Transverse colon (tissue), 4 donors: ENCODE results near the gene MTHFSD. TPM values are rescaled to one million over a fixed set of nuclear protein-coding genes. Genes with fewer than 3 reads are reported as not detected.

ENCODE experiments used
- DNase-seq: peaks from one replicate; pipeline ENCODE4 v3.0.0-alpha.2; 2019
- H3K27ac ChIP-seq, 4 donors: fragments of 200-600 bp; sonication (generic); 2 replicates each; pipeline ENCODE4 v1.5.1; 2016 to 2018; ENCODE audit warnings: inconsistent platforms in 4 of 4
- H3K27me3 ChIP-seq: fragments of 200-600 bp; sonication (generic); 2 replicates; pipeline ENCODE4 v1.5.1; 2017; ENCODE audit warnings: inconsistent platforms
- H3K36me3 ChIP-seq, 4 donors: fragments of 200-600 bp; sonication (generic); 2 replicates each; pipeline ENCODE4 v1.5.1; 2017 to 2019; ENCODE audit warnings: inconsistent platforms in 4 of 4
- H3K4me1 ChIP-seq, 4 donors: fragments of 200-600 bp; sonication (generic); 2 replicates each; pipeline ENCODE4 v1.5.1; 2017 to 2020; ENCODE audit warnings: inconsistent platforms in 4 of 4
- H3K4me3 ChIP-seq, 4 donors: fragments of 200-600 bp; sonication (generic); 1 replicate in 1 of 4; 2 replicates in 3 of 4; pipeline versions ENCODE4 v1.5.1 to v1.6.1; 2017 to 2019; ENCODE audit warnings: inconsistent platforms in 4 of 4
- H3K9me3 ChIP-seq, 2 donors: fragments of 200-600 bp; sonication (generic); 2 replicates each; pipeline ENCODE4 v1.5.1; 2017 to 2019; ENCODE audit warnings: inconsistent platforms in 2 of 2
- EP300 ChIP-seq: sonication (generic); formaldehyde crosslinking; IDR thresholded peaks from one replicate; pipeline ENCODE4 v1.6.1; 2017; ENCODE audit warnings: antibody characterized with exemption, low read depth
- POLR2A ChIP-seq: fragments of 450-650 bp; IDR thresholded peaks from one replicate; pipeline ENCODE4 v1.6.1; 2016; ENCODE audit warnings: antibody characterized with exemption, mild to moderate bottlenecking, moderate library complexity
- POLR2AphosphoS5 ChIP-seq, 3 donors: sonication (generic); formaldehyde crosslinking; IDR thresholded peaks; one replicate each; pipeline ENCODE4 v1.6.1; 2016; ENCODE audit warnings: antibody characterized with exemption in 3 of 3
- WGBS, 2 donors: methylation state at CpG; one replicate each; pipeline ENCODE4 v1.1.5; 2018; ENCODE audit warnings: low coverage in 1 of 2; 5-methylcytosine and 5-hydroxymethylcytosine counted together
- in situ Hi-C, 4 donors: fragments of 200-750 bp; cut with MboI; loops; one replicate each; pipeline versions ENCODE4 v1.15.0 to v1.15.1; 2017; ENCODE audit warnings: low sequenced_read_pairs in 3 of 4, low pct_ligation_motif_present in 1 of 4, low pct_unique_long_range_greater_than_20kb in 1 of 4
- intact Hi-C: fragments of 100-400 bp; cut with DNase I; formaldehyde crosslinking; loops from one replicate; pipeline ENCODE4 v1.15.1; 2023; ENCODE audit warnings: low total_unique reads
- total RNA-seq, 4 donors: library from RNA; depleted of rRNA; stranded (reverse); fragments of >200 nt; gene quantifications; one replicate each; pipeline ENCODE4 v1.1.0, GENCODE V29; 2016
- TF ChIP-seq, protein P1 (sequence below), 5 experiments: fragments of 200-600 bp in 3 of 5; fragments of 450-650 bp in 2 of 5; sonication (generic) in 3 of 5; IDR thresholded peaks; 1 replicate in 2 of 5; 2 replicates in 3 of 5; pipeline ENCODE4 v1.5.1; 2016 to 2017; ENCODE audit warnings: antibody characterized with exemption in 5 of 5, inconsistent platforms in 3 of 5, mild to moderate bottlenecking in 2 of 5, moderate library complexity in 1 of 5

The MTHFSD gene
- total RNA-seq, 4 donors from 2014 or later = 25.4 to 51.1 (median 30.0) TPM

GRCh38 chr16:86554599-86554916 lies 477 bp downstream of the MTHFSD start:
- intact Hi-C loops = no loop called here
- peak overlapping the region; percentile 76 to 96 (median 84) for H3K4me3 ChIP-seq
- peaks cover 0 to 5% (median 0%) of the 10 kb centered on the region in 4 donors for H3K36me3 ChIP-seq
- WGBS, 2 donors = 5% methylated on average over 10 of the region's 10 CpGs; no CpG with 5 or more reads in 1 of the 2 donors
- peak overlapping the region; percentile 86 to 95 (median 88) for H3K27ac ChIP-seq
- no peak for TF ChIP-seq POLR2A
- no peak for TF ChIP-seq POLR2AphosphoS5 (IDR thresholded peaks at IDR 0.05)
- TF ChIP-seq EP300 = no peak
- TF ChIP-seq, protein P1, sequence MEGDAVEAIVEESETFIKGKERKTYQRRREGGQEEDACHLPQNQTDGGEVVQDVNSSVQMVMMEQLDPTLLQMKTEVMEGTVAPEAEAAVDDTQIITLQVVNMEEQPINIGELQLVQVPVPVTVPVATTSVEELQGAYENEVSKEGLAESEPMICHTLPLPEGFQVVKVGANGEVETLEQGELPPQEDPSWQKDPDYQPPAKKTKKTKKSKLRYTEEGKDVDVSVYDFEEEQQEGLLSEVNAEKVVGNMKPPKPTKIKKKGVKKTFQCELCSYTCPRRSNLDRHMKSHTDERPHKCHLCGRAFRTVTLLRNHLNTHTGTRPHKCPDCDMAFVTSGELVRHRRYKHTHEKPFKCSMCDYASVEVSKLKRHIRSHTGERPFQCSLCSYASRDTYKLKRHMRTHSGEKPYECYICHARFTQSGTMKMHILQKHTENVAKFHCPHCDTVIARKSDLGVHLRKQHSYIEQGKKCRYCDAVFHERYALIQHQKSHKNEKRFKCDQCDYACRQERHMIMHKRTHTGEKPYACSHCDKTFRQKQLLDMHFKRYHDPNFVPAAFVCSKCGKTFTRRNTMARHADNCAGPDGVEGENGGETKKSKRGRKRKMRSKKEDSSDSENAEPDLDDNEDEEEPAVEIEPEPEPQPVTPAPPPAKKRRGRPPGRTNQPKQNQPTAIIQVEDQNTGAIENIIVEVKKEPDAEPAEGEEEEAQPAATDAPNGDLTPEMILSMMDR (IDR thresholded peaks at IDR 0.05) = no peak
- in situ Hi-C loops = loop anchor here in 1 of 4 donors (10.0 to 25.0 kb wide), 2 partner anchors 520 to 733 kb away; no protein-coding TSS in a partner anchor
- no peaks in the 10 kb centered on the region for H3K9me3 ChIP-seq
- H3K4me1 ChIP-seq = peaks cover 4 to 16% (median 12%) of the 10 kb centered on the region in 4 donors
- peaks cover 8% of the 10 kb centered on the region for H3K27me3 ChIP-seq
- DNase-seq = no peak

DNA sequence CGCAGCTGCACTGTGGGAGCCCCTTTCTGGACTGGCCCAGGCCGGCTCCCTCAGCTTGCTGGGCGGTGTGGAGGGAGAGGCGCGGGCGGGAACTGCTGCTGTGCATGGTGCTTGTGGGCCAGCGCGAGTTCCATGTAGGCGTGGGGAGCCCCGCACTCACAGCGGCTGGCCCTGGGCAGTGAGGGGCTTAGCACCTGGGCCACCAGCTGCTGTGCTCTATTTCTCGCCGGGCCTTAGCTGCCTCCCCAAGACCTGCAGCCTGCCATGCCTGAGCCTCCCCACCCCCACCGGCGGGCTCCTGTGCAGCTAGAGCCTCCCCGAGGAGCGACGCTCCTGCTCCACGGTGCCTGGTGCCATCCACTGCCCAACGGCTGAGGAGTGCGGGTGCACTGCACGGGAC lies 1.7 kb downstream of the MTHFSD start:
- Histone ChIP-seq H3K27ac (no peak overlapping the region), H3K4me1 (peaks cover 4 to 16% (median 12%) of the 10 kb centered on the region in 4 donors), H3K4me3 (no peak overlapping the region), H3K9me3 (no peaks in the 10 kb centered on the region), H3K36me3 (peaks cover 0 to 9% (median under 1%) of the 10 kb centered on the region in 4 donors), H3K27me3 (peaks cover 8% of the 10 kb centered on the region)
- intact Hi-C loops = no loop called here
- TF ChIP-seq EP300 (no peak), POLR2AphosphoS5 (IDR thresholded peaks at IDR 0.05) (no peak), POLR2A (no peak)
- TF ChIP-seq, protein P1 (IDR thresholded peaks at IDR 0.05) = no peak
- DNase-seq = no peak
- in situ Hi-C loops = loop anchor here in 1 of 4 donors (10.0 to 25.0 kb wide), 2 partner anchors 521 to 734 kb away; no protein-coding TSS in a partner anchor
- WGBS, 2 donors = 97% methylated on average over 16 of the region's 22 CpGs; no CpG with 5 or more reads in 1 of the 2 donors

GRCh38 chr16:86550281-86550680 lies 4.8 kb downstream of the MTHFSD start:
- H3K4me3 ChIP-seq = no peak overlapping the region
- peaks cover 0 to 10% (median 7%) of the 10 kb centered on the region in 4 donors for H3K4me1 ChIP-seq
- no peak for TF ChIP-seq POLR2A
- TF ChIP-seq, protein P1 (IDR thresholded peaks at IDR 0.05) = no peak
- no peak for TF ChIP-seq EP300
- TF ChIP-seq POLR2AphosphoS5 (IDR thresholded peaks at IDR 0.05) = no peak
- peaks cover 0 to 9% (median 4%) of the 10 kb centered on the region in 4 donors for H3K36me3 ChIP-seq
- H3K27me3 ChIP-seq = no peaks in the 10 kb centered on the region
- no peak for DNase-seq
- WGBS, 2 donors = 99% methylated on average over 5 of the region's 5 CpGs; no CpG with 5 or more reads in 1 of the 2 donors
- intact Hi-C loops = no loop called here
- H3K9me3 ChIP-seq = no peaks in the 10 kb centered on the region
- in situ Hi-C loops = loop anchor here in 1 of 4 donors (10.0 to 25.0 kb wide), 2 partner anchors 525 to 737 kb away; no protein-coding TSS in a partner anchor
- H3K27ac ChIP-seq = no peak overlapping the region

- Histone ChIP-seq H3K27me3 (no peaks in the 10 kb centered on the region), H3K4me1 (peaks cover 0 to 8% (median 7%) of the 10 kb centered on the region in 4 donors), H3K4me3 (no peak overlapping the region), H3K36me3 (peaks cover 0 to 9% (median 4%) of the 10 kb centered on the region in 4 donors), H3K27ac (no peak overlapping the region), H3K9me3 (no peaks in the 10 kb centered on the region)
- WGBS, 2 donors = 100% methylated on average over 3 of the region's 7 CpGs; no CpG with 5 or more reads in 1 of the 2 donors
- intact Hi-C loops (no loop called here), in situ Hi-C loops (loop anchor here in 1 of 4 donors (10.0 to 25.0 kb wide), 2 partner anchors 525 to 737 kb away; no protein-coding TSS in a partner anchor)
- TF ChIP-seq POLR2AphosphoS5 (IDR thresholded peaks at IDR 0.05) (no peak), POLR2A (no peak), EP300 (no peak)
- TF ChIP-seq, protein P1 (IDR thresholded peaks at IDR 0.05) = no peak
- DNase-seq = no peak
Observed at GRCh38 chr16:86549893-86550190, 5.2 kb downstream of the MTHFSD start.
